ENCODE data around the gene SNX27. TPM values are rescaled to one million over a fixed set of nuclear protein-coding genes. Genes with fewer than 3 reads are reported as not detected.

The SNX27 gene
- total RNA-seq, 1 experiment from 2014 or later = 42.2 TPM

GRCh38 chr1:151737479-151737878 lies 125.6 kb downstream of the SNX27 start:
- TF ChIP-seq SRF (IDR thresholded peaks at IDR 0.05; ENCODE audit: low read depth) (no peak), CTCF (IDR thresholded peaks at IDR 0.05 in 2 of 3, conservative IDR thresholded peaks at IDR 0.05 in 1 of 3; ENCODE audit: borderline replicate concordance in 1 of 3, insufficient read depth in 1 of 3, low read depth in 2 of 3, low read length in 2 of 3) (no peak), CEBPB (IDR thresholded peaks at IDR 0.05; ENCODE audit: low read depth) (no peak), ZBTB33 (IDR thresholded peaks at IDR 0.05; ENCODE audit: extremely low read depth, insufficient replicate concordance, low read length) (no peak), RAD21 (IDR thresholded peaks at IDR 0.05; ENCODE audit: low read depth) (no peak), POLR2A (IDR thresholded peaks at IDR 0.05; ENCODE audit: borderline replicate concordance, extremely low read depth, insufficient read depth, insufficient read length) (no peak), SIN3A (IDR thresholded peaks at IDR 0.05; ENCODE audit: low read depth) (no peak), JUND (IDR thresholded peaks at IDR 0.05) (no peak), FOSL1 (IDR thresholded peaks at IDR 0.05; ENCODE audit: low read depth) (no peak), EZH2 (IDR thresholded peaks at IDR 0.05) (no peak), EGR1 (IDR thresholded peaks at IDR 0.05; ENCODE audit: low read depth) (no peak), ZFX (IDR thresholded peaks at IDR 0.05) (no peak), ZNF274 (IDR thresholded peaks at IDR 0.05; ENCODE audit: low read depth, low read length) (no peak), TCF7L2 (IDR thresholded peaks at IDR 0.05; ENCODE audit: borderline replicate concordance, extremely low read depth, insufficient read depth, insufficient read length) (no peak)
- ChIA-PET POLR2A (no interaction called here), RAD21 (ENCODE audit: low non-redundant PET in 1 of 2, low total read pairs in 2 of 2, uncharacterized antibody in 2 of 2, unreplicated experiment in 2 of 2) (no interaction called here), CTCF (interaction anchor here (0.5 to 1.0 kb wide), 2 partner anchors 62 to 437 kb away, joined by 3 to 4 read pairs; no protein-coding TSS in a partner anchor)
- intact Hi-C loops (cut with micrococcal nuclease) = no loop called here
- Histone ChIP-seq H3K9me3 (ENCODE audit: control insufficient read depth in 1 of 2, insufficient read depth in 1 of 2, low read depth in 1 of 2, low read length in 2 of 2) (peaks cover 0 to 7% of the 10 kb centered on the region in 2 experiments; a peak in 1 of 4 replicates), H3K4me3 (replicated peaks in 1 of 2; ENCODE audit: low read depth in 1 of 2, low read length in 2 of 2) (no peak overlapping the region), H4K20me1 (ENCODE audit: insufficient read depth) (no peaks in the 10 kb centered on the region), H3K27ac (ENCODE audit: low read depth, low read length) (no peak overlapping the region), H3K4me1 (ENCODE audit: control insufficient read depth in 1 of 2, insufficient read depth in 2 of 2, low read length in 2 of 2) (peaks cover 6 to 10% of the 10 kb centered on the region in 2 experiments; a peak in 2 of 4 replicates), H3K36me3 (ENCODE audit: control insufficient read depth in 1 of 2, insufficient read depth in 2 of 2, low read length in 2 of 2) (no peaks in the 10 kb centered on the region), H2AFZ (ENCODE audit: low read depth, low read length, poor library complexity, severe bottlenecking) (no peak overlapping the region), H3K27me3 (ENCODE audit: insufficient read depth, low read length) (no peaks in the 10 kb centered on the region), H3K9me2 (ENCODE audit: insufficient read depth) (no peaks in the 10 kb centered on the region), H3K9ac (ENCODE audit: low read length) (no peak overlapping the region), H3K79me2 (ENCODE audit: insufficient read depth, low read length) (no peaks in the 10 kb centered on the region), H3K4me2 (ENCODE audit: low read length) (no peak overlapping the region)
- no peak for ATAC-seq
- DNase-seq (ENCODE audit: low read depth, low spot score) = no peak
- BruUV-seq (replicated peaks) = no TSS peak

Measured in HCT116 (cell line).